GM19452 (cell line): ENCODE measurements around the gene HERC5.
"Not testable (repeated sequence)": the region's sequence is repeated elsewhere in the genome, so short reads cannot be mapped to it uniquely, and the experiment has no call there.

Experiments used
- ATAC-seq: cut with Tn5 transposase; IDR thresholded peaks from one replicate; pipeline ENCODE4 v1.9.1; 2021; ENCODE audit not compliant: unreplicated experiment

HERC5 gene

GRCh38 chr4:88456670-88457306 is at the start of gene HERC5:
Gene HERC5, plus strand, starts transcription at chr4:88457119. Its CDS starts 151 bp downstream, at chr4:88457270.
- ATAC-seq = peak; percentile 93

GRCh38 chr4:88409206-88409605 is 47.7 kb upstream of the HERC5 start:
- no peak for ATAC-seq

- ATAC-seq = no peak
Observed at GRCh38 chr4:88409789-88410188, 47.1 kb upstream of the HERC5 start.

GRCh38 chr4:88411491-88412096 is 45.3 kb upstream of the HERC5 start:
- ATAC-seq = peak; percentile 49

GRCh38 chr4:88413801-88414200 is 43.1 kb upstream of the HERC5 start:
- no peak for ATAC-seq

GRCh38 chr4:88414755-88415154 is 42.2 kb upstream of the HERC5 start:
- no peak for ATAC-seq

GRCh38 chr4:88415982-88416381 is 40.9 kb upstream of the HERC5 start:
- no peak for ATAC-seq

- ATAC-seq = no peak
Observed at GRCh38 chr4:88418411-88418810, 38.5 kb upstream of the HERC5 start.

- ATAC-seq = no peak
Observed at GRCh38 chr4:88419874-88420273, 37.0 kb upstream of the HERC5 start.

- ATAC-seq = no peak
Observed at GRCh38 chr4:88420844-88421243, 36.1 kb upstream of the HERC5 start.

GRCh38 chr4:88422403-88422802 is 34.5 kb upstream of the HERC5 start:
- no peak for ATAC-seq

- ATAC-seq = no peak
Observed at GRCh38 chr4:88429401-88429800, 27.5 kb upstream of the HERC5 start.

GRCh38 chr4:88435987-88436693 is 20.8 kb upstream of the HERC5 start:
- ATAC-seq = no peak

- ATAC-seq = not testable (repeated sequence)
Observed at GRCh38 chr4:88437873-88438272, 19.0 kb upstream of the HERC5 start.

- no peak for ATAC-seq
Observed at GRCh38 chr4:88439161-88439760, 17.7 kb upstream of the HERC5 start.

GRCh38 chr4:88440146-88440545 is 16.8 kb upstream of the HERC5 start:
- no peak for ATAC-seq

- no peak for ATAC-seq
Observed at GRCh38 chr4:88441696-88442095, 15.2 kb upstream of the HERC5 start.

GRCh38 chr4:88442689-88443191 is 14.2 kb upstream of the HERC5 start:
- ATAC-seq = no peak

- no peak for ATAC-seq
Observed at GRCh38 chr4:88443486-88443885, 13.4 kb upstream of the HERC5 start.

- no peak for ATAC-seq
Observed at GRCh38 chr4:88445252-88445651, 11.7 kb upstream of the HERC5 start.

GRCh38 chr4:88446124-88446523 is 10.8 kb upstream of the HERC5 start:
- no peak for ATAC-seq
